ENCODE data around the gene CNTNAP2. TPM values are rescaled to one million over a fixed set of nuclear protein-coding genes. Genes with fewer than 3 reads are reported as not detected.

CNTNAP2 gene
- total RNA-seq, 1 experiment from 2014 or later = 42.5 TPM

DNA sequence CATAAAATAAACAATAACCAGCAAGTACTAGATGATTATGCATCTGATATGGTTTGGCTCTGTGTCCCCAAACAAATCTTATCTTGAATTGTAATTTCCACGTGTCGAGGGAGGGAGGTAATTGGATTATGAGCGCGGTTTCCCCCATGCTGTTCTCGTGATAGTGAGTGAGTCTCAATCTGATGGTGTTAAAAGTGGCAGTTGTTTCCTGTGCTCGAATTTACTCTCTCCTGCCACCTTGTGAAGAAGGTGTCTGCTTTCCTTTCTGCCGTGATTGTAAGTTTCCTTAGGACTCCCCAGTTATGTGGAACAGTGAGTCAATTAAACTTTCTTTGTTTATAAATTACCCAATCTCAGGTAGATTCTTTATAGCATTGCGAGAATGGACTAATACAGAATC lies 15.1 kb downstream of the CNTNAP2 start:
- no peaks in the 10 kb centered on the region for H3K4me1 ChIP-seq
- H3K4me3 ChIP-seq (ENCODE audit: low read depth, low read length) = no peak overlapping the region
- Mint-ChIP-seq H3K4me1 (ENCODE audit: low read depth, unreplicated experiment) (no peaks in the 10 kb centered on the region), H3K4me3 (ENCODE audit: unreplicated experiment) (no peak overlapping the region), H3K27me3 (ENCODE audit: insufficient read depth, unreplicated experiment) (peaks cover 3% of the 10 kb centered on the region), H3K36me3 (ENCODE audit: insufficient read depth, unreplicated experiment) (no peaks in the 10 kb centered on the region), H3K27ac (ENCODE audit: unreplicated experiment) (no peak overlapping the region), H3K9me3 (ENCODE audit: unreplicated experiment) (peaks cover 9% of the 10 kb centered on the region)
- no peaks in the 10 kb centered on the region for H3K9me3 ChIP-seq
- BruUV-seq (replicated peaks) = no TSS peak
- H3K36me3 ChIP-seq (ENCODE audit: control insufficient read depth, insufficient read depth, low read length) = no peaks in the 10 kb centered on the region
- POLR2A ChIA-PET = no interaction called here
- no peaks in the 10 kb centered on the region for H3K27me3 ChIP-seq (replicated peaks; ENCODE audit: control insufficient read depth, insufficient read depth, low read length)
- CTCF ChIA-PET = no interaction called here
- TF ChIP-seq, protein P1, sequence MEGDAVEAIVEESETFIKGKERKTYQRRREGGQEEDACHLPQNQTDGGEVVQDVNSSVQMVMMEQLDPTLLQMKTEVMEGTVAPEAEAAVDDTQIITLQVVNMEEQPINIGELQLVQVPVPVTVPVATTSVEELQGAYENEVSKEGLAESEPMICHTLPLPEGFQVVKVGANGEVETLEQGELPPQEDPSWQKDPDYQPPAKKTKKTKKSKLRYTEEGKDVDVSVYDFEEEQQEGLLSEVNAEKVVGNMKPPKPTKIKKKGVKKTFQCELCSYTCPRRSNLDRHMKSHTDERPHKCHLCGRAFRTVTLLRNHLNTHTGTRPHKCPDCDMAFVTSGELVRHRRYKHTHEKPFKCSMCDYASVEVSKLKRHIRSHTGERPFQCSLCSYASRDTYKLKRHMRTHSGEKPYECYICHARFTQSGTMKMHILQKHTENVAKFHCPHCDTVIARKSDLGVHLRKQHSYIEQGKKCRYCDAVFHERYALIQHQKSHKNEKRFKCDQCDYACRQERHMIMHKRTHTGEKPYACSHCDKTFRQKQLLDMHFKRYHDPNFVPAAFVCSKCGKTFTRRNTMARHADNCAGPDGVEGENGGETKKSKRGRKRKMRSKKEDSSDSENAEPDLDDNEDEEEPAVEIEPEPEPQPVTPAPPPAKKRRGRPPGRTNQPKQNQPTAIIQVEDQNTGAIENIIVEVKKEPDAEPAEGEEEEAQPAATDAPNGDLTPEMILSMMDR (IDR thresholded peaks at IDR 0.05; ENCODE audit: insufficient read depth in 1 of 2, low read depth in 1 of 2, low read length in 1 of 2, severe bottlenecking in 1 of 2, unreplicated experiment in 1 of 2) = no peak
- DNase-seq = no peak
- intact Hi-C loops (cut with micrococcal nuclease; ENCODE audit: unreplicated experiment) = no loop called here

DNA sequence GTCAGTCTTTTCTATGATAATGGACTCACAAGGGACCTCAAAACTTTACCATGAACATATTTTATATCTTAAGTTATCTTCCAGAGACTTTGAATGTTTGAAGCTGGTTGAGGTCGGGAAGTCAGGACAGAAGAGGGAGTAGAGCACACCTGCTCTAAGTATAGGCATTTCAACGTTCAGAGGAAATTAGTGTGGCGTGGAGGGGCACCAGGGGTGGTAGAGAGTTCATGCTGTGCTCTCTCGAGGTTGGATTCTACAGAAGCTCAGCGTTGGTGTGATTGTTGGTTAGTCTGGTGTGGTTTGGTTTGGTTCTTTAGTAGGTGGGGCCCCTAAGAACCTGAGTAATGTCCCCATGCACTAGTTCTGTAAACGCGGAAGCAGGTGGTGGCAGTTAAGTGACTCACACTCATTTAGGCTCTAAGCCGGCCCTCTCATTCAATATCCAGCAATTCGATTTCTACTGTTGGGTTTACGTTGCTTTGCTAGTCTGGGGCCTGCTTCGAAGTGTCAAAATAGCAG lies 19.8 kb downstream of the CNTNAP2 start:
- ChIA-PET CTCF (no interaction called here), POLR2A (no interaction called here)
- Histone ChIP-seq H3K27me3 (replicated peaks; ENCODE audit: control insufficient read depth, insufficient read depth, low read length) (no peaks in the 10 kb centered on the region), H3K36me3 (ENCODE audit: control insufficient read depth, insufficient read depth, low read length) (no peaks in the 10 kb centered on the region), H3K4me3 (ENCODE audit: low read depth, low read length) (no peak overlapping the region), H3K9me3 (no peaks in the 10 kb centered on the region), H3K4me1 (no peaks in the 10 kb centered on the region)
- TF ChIP-seq, protein P1 (IDR thresholded peaks at IDR 0.05; ENCODE audit: insufficient read depth in 1 of 2, low read depth in 1 of 2, low read length in 1 of 2, severe bottlenecking in 1 of 2, unreplicated experiment in 1 of 2) = no peak
- DNase-seq = no peak
- Mint-ChIP-seq H3K4me3 (ENCODE audit: unreplicated experiment) (no peak overlapping the region), H3K27me3 (ENCODE audit: insufficient read depth, unreplicated experiment) (no peaks in the 10 kb centered on the region), H3K27ac (ENCODE audit: unreplicated experiment) (no peak overlapping the region), H3K9me3 (ENCODE audit: unreplicated experiment) (no peaks in the 10 kb centered on the region), H3K36me3 (ENCODE audit: insufficient read depth, unreplicated experiment) (no peaks in the 10 kb centered on the region), H3K4me1 (ENCODE audit: low read depth, unreplicated experiment) (no peaks in the 10 kb centered on the region)
- no TSS peak for BruUV-seq (replicated peaks)
- intact Hi-C loops (cut with micrococcal nuclease; ENCODE audit: unreplicated experiment) = no loop called here

- H3K9me3 Mint-ChIP-seq (ENCODE audit: unreplicated experiment) = no peaks in the 10 kb centered on the region
- intact Hi-C loops (cut with micrococcal nuclease; ENCODE audit: unreplicated experiment) = no loop called here
- no peaks in the 10 kb centered on the region for H3K4me1 ChIP-seq
- no peaks in the 10 kb centered on the region for H3K27me3 ChIP-seq (replicated peaks; ENCODE audit: control insufficient read depth, insufficient read depth, low read length)
- TF ChIP-seq, protein P1 (IDR thresholded peaks at IDR 0.05; ENCODE audit: insufficient read depth in 1 of 2, low read depth in 1 of 2, low read length in 1 of 2, severe bottlenecking in 1 of 2, unreplicated experiment in 1 of 2) = no peak
- H3K36me3 Mint-ChIP-seq (ENCODE audit: insufficient read depth, unreplicated experiment) = no peaks in the 10 kb centered on the region
- CTCF ChIA-PET = no interaction called here
- no peaks in the 10 kb centered on the region for H3K4me1 Mint-ChIP-seq (ENCODE audit: low read depth, unreplicated experiment)
- no peak for DNase-seq
- POLR2A ChIA-PET = no interaction called here
- no peak overlapping the region for H3K27ac Mint-ChIP-seq (ENCODE audit: unreplicated experiment)
- no peak overlapping the region for H3K4me3 ChIP-seq (ENCODE audit: low read depth, low read length)
- H3K27me3 Mint-ChIP-seq (ENCODE audit: insufficient read depth, unreplicated experiment) = no peaks in the 10 kb centered on the region
- H3K4me3 Mint-ChIP-seq (ENCODE audit: unreplicated experiment) = no peak overlapping the region
- no peaks in the 10 kb centered on the region for H3K9me3 ChIP-seq
- H3K36me3 ChIP-seq (ENCODE audit: control insufficient read depth, insufficient read depth, low read length) = no peaks in the 10 kb centered on the region
- BruUV-seq (replicated peaks) = no TSS peak
These were observed 22.3 kb downstream of the CNTNAP2 start for GRCh38 chr7:146138926-146139325.

All from Caco-2 (cell line).